Testis (tissue), 2 donors: ENCODE results near the gene WDR17.

ENCODE experiments used
- POLR2A ChIP-seq: fragments of 450-650 bp; IDR thresholded peaks from one replicate; pipeline ENCODE4 v1.6.1; 2017; ENCODE audit warnings: antibody characterized with exemption, mild to moderate bottlenecking, moderate library complexity
- TF ChIP-seq, protein P1 (sequence below), 3 experiments: fragments of 450-650 bp in 2 of 3; fragments of 200-600 bp in 1 of 3; sonication (generic) in 1 of 3; IDR thresholded peaks; one replicate each; pipeline ENCODE4 v1.5.1; 2016 to 2019; ENCODE audit warnings: antibody characterized with exemption in 3 of 3, mild to moderate bottlenecking in 2 of 3, moderate library complexity in 1 of 3

DNA sequence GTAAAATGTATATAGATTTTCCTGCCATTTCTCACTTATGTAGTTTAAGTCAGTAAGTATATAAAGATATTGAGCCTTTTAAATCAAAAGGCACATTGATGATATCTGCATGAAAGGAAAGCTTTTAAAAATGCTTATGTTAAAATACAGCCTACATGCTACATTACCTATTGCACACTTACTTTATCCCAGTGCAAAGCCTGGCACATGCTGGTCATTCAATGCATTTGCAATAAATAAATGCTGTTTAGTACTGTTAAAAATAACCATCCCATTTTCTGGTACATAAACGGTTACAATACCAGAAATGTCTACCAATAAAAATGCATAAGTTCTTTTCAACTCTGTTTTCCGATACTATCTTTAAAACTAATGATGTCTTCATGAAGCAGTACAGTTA, 151.9 kb downstream of the WDR17 start:
- TF ChIP-seq, protein P1, sequence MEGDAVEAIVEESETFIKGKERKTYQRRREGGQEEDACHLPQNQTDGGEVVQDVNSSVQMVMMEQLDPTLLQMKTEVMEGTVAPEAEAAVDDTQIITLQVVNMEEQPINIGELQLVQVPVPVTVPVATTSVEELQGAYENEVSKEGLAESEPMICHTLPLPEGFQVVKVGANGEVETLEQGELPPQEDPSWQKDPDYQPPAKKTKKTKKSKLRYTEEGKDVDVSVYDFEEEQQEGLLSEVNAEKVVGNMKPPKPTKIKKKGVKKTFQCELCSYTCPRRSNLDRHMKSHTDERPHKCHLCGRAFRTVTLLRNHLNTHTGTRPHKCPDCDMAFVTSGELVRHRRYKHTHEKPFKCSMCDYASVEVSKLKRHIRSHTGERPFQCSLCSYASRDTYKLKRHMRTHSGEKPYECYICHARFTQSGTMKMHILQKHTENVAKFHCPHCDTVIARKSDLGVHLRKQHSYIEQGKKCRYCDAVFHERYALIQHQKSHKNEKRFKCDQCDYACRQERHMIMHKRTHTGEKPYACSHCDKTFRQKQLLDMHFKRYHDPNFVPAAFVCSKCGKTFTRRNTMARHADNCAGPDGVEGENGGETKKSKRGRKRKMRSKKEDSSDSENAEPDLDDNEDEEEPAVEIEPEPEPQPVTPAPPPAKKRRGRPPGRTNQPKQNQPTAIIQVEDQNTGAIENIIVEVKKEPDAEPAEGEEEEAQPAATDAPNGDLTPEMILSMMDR (IDR thresholded peaks at IDR 0.05): no peak
- TF ChIP-seq POLR2A: no peak
